GM19043 (cell line): ENCODE data around the gene CD300LG.
"Not testable (repeated sequence)": the region's sequence is repeated elsewhere in the genome, so short reads cannot be mapped to it uniquely, and the experiment has no call there.

ENCODE experiments used
- ATAC-seq: cut with Tn5 transposase; IDR thresholded peaks from one replicate; pipeline ENCODE4 v1.9.1; 2021; ENCODE audit warnings: low read depth; ENCODE audit not compliant: unreplicated experiment

Gene CD300LG

DNA sequence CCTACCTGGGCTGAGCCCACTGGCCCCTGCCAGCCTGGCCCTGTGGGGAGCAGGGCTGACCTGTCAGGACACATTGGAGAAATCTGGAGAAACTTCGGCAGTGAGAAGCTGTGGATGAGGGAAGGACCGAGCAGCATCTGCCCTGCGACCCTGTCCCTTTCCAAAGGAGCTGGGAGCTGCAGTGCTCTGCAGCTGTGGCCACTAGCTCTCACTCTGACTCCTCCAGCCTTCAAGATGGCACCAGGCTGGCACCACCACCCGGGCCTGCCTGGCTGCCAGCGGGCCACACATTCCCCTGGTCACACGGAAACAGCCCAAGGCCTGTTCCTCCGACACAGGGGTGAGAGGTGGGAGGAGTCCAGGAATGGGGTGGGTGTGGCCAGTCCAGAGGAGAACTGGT is 30.1 kb downstream of the CD300LG start:
- no peak for ATAC-seq

DNA sequence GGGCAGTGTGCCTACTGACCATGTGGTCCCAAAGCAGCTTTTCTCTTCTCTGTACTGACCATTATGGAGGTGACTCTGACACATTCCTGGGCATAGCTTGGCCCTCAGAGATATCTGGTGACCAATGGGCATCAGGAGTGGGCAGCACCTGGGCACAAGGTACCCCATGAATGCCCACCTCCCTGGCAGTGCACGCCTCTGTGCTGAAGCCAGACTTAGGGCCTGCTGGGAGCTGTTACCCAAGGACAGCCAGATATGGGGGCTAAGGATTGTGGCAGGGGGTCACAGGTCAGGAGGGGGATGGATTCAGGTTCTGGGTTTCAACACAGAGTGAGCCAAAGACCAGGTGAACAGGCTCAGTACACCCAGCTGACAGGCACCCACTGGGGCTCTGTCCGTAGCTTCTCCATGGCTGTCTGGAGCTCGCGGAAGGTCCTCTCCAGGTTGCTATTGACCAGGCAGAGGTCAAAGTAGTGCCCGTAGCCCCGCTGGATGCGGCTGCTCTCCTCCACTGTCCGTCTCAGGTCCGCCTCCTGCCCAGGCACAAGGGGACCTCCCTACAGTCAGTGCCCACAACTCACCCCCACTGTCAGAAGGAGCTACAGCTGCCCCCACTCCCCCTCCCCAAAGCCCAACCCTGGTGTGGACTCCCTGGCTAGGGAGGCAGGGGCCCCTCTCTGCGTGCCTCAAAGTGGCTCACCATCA is 30.6 kb downstream of the CD300LG start:
- no peak for ATAC-seq

- ATAC-seq: no peak
Measured at GRCh38 chr17:43878260-43879175, 31.5 kb downstream of the CD300LG start.

GRCh38 chr17:43879723-43880419 is 32.9 kb downstream of the CD300LG start:
- no peak for ATAC-seq

DNA sequence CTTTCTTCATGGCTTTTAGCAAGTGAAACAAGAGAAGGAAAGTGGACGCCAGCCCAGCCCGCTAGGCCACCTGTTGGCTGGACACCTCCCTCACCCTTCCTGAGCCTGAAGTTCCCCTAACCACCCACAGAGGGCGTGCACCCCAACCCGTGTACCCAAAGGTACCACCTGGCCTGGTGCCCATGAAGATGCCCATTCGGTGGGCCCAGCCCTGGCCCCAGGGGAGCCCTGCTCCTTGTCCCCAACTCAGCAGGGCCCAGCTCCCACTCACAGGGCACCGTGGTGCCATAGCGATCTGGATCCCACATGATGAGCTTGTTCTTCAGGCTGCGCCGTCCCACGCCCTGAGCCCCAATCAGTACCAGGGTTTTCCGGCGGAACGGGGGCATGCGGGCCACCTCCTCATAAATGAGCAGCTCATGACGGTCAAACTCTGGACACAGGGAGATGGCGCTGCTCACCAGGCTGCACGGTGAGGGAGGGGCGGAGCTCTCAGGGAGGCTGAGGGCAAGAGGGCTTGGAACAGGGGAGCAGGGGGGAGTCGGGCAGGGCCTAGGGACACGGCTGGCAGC is 33.5 kb downstream of the CD300LG start:
- ATAC-seq: no peak

DNA sequence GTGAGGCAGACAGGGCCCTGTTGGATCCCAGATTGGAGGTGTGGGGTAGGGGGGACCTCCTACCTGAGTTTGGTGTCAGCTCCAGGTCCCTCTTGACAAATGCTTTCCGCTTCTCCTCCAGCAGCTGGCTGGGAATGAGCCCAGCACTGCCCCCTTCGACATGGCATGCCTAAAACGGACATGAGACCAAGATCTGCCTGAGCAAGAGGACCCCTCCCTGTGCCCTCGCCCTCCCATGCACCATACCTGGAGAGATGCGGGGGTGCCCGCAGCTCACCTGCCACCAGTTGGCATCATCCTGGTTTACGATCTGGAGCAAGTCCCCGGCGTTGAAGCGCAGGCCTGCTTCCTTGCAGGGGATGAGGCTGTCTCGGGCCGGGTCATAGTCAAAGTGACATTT is 34.2 kb downstream of the CD300LG start:
- ATAC-seq: no peak

DNA sequence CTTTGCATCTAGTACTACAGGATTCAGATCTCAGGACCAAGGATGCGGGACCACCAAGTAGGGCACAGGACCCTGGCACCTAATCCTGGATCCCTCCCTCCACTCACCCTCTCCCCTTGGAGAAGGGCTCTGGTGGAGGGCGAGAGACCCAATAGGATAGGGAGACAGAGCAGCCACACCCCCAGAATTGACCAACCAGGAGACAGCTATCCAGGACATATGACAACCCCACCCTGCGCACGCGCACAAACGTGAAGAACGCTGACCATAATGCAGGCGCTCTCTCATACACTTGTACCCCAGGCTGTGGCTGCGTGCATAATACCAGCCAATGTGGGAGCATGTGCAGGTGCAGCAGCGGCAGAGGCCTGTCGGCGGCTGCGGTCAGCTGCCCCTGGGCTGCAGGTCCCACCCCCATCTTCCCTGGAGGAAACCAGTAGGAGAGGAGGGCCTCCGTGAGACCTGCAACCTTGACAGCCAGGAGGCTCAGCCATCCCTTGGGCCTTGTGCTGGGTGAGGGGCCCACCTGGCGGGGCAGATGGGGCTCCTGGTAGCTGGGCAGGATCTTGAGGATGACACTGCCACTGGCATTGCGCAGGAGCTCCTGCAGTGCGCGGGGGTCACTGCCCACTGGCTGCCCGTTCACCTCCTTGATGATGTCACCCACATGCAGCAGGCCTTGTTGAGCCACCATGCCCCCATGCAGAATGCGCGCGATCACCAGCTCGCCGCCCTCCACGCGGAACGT is 35.0 kb downstream of the CD300LG start:
- no peak for ATAC-seq

DNA sequence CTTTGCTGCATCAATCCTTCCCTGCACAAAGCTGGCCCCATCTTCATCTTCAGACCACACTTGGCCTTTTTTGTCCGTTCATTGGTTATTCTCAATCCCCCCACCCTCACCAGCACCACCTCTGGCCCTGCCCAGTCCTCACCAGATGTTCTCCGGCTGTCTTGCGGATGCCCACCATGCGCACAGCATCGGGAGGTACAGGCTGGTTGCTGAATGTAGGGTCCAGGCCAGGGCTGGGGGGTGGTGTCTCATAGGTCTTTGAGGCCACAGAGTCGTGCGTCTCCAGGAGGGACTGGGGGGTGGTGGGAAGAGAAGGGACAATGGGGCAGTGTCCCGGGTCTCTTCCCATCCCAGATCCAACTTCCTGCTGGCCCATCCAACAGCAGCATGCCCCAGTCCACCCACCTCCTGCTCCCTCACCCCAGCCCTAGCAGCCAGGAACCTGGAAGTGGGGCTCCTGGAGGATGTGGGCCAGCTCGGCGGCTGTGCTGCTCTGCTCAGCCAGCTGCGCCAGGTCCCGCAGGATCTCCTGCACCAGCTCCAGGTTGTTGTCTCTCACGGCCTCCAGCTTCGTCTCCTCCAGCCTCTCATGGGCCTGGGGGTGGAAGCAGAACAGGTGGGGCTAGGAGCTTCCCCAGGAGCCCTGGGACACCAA is 35.9 kb downstream of the CD300LG start:
- ATAC-seq: no peak

DNA sequence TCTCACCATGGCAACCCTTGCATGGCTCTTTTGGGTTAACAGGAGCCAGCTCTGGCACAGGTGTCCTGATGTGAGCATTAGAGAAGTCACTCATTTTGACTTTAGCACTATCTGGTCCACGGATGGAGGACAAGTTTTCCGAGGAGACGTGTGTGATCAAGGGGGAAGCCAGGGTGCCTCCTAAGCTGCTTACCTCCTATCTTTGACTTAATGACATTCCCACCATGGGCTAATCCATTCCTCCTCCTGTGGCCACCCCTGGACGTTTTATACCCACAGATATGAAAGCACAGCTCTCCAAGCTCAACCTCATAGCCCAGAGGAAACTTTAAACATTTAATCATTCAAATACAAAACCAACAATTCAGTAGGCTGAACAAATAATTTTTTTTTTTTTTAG is 41.6 kb downstream of the CD300LG start:
- no peak for ATAC-seq

GRCh38 chr17:43890240-43890639 is 43.3 kb downstream of the CD300LG start:
- no peak for ATAC-seq

GRCh38 chr17:43891851-43892646 is 45.1 kb downstream of the CD300LG start:
- no peak for ATAC-seq

DNA sequence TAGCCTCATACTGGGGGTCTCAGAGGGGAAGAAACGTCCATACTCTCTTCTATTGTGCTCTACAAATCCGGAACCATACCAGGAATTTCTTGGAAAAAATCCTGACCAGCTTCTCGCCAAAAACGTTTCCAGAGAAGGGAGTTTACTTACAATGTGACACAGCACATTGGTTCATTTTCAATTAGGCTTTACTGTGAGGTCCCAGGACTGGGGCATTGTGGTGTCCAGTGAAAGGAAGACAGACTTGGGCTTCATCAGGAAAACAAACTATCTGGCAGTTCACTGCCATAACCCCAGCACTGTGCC is 45.6 kb downstream of the CD300LG start:
- no peak for ATAC-seq

DNA sequence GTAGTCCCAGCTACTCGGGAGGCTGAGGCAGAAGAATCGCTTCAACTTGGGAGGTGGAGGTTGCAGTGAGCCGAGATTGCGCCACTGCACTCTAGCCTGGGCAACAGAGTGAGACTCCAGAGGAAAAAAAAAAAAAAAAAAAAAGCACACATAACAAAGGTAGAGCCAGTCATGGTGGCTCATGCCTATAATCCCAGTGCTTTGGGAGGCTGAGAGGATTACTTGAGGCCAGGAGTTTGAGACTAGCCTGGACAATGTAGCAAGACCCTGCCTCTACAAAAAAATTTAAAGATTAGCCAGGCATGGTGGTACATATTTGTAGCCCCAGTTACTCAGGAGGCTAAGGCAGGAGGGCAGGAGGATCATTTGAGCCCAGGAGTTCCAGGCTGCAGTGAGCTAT is 47.5 kb downstream of the CD300LG start:
- ATAC-seq: not testable (repeated sequence)

GRCh38 chr17:43897831-43898230 is 50.9 kb downstream of the CD300LG start:
- ATAC-seq: no peak

DNA sequence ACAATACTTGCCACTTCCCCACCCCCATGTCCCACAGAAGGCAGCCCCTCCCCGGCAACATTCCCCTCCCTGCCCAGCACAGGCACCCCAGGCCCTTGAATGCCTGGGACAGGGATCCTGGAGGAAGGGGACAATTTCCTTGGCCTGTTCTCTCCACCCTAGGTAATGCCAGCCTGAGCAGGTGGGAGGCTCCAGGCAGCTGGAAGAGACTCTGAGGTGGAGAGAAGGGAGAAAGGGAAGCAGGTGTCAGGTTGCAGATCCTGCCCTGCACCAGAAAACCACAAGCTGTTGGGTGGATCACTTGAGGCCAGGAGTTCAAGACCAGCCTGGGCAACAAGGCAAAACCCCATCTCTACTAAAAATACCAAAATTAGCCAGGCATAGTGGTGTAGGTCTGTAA is 51.5 kb downstream of the CD300LG start:
- ATAC-seq: no peak

GRCh38 chr17:43900183-43900857 is 53.3 kb downstream of the CD300LG start:
- ATAC-seq: no peak

DNA sequence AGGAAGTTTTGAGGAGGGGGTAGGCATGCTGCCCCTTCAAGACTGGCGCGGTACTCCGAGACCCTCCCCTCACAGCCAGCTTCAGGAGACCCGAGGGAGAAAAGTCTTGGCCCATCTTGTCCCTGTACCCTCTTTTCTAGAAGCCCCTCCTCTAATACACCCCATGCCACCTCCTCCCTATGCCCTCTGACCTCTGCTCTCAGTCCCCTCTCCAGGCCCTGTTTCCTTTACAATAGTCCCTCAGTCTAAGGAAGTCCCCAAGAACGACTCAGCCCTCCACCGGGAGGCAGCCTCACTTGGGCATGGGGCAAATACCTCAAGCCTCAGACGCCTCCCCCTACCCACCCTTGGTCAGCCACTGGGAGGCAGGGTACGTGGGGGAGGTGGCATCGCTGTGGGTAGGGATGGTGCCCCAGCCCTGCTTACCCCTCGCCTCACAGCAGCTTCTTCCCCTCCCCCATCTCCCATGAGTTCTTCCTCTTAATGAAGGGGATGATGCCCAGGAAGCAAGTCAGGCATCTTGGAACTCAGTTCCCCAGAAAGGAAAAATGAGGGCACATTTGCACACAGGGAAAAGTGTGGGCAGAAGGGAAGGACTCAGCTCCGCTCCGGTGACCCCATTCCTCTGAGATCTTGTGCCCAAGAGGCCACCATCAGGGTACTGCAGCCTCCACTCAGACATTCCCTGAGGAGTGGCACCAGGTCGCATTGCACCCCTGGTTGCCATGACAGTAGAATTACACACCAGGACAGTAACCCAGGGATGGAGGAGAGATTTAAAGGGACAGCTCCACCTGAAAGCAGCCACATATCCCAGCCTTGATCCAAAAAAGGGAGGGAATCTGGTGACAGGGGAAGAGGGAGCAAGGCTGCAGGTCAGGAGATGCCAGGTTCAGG is 54.1 kb downstream of the CD300LG start:
- ATAC-seq: no peak
